Measurements from ENCODE around the gene KIF13A.

GRCh38 chr6:17729223-17730077 is 258.0 kb downstream of the KIF13A start:
- TF ChIP-seq CTCF (IDR thresholded peaks at IDR 0.05) (no peak), POLR2A (IDR thresholded peaks at IDR 0.05) (no peak)
